HG03025 (cell line): ENCODE data around the gene CENPU.
"Not testable (repeated sequence)": the region's sequence is repeated elsewhere in the genome, so short reads cannot be mapped to it uniquely, and the experiment has no call there.

ENCODE experiments used
- ATAC-seq: cut with Tn5 transposase; IDR thresholded peaks from one replicate; pipeline ENCODE4 v1.9.1; 2021; ENCODE audit warnings: mild to moderate bottlenecking, moderate library complexity; ENCODE audit not compliant: unreplicated experiment, low FRiP score

Gene CENPU

DNA sequence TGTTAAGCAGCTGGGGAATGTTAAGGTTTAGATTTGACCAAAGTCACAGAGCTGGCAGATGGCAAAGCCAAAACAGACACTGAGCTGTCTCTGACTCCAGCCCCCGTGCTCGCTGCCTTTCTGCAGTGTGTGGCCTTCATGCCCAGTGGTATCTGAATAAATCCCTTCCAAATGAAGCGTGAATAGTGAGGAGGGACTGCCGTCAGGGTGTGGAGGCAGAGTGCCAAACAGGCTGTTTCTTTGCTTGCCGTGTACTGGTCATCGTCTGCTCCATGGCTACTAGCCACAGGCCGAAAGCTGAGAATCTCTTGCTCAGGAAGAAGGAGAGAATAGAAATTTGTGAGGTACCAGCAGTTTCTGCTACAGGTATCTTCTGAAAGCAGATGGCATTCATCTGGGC is 64.6 kb downstream of the CENPU start:
- no peak for ATAC-seq

DNA sequence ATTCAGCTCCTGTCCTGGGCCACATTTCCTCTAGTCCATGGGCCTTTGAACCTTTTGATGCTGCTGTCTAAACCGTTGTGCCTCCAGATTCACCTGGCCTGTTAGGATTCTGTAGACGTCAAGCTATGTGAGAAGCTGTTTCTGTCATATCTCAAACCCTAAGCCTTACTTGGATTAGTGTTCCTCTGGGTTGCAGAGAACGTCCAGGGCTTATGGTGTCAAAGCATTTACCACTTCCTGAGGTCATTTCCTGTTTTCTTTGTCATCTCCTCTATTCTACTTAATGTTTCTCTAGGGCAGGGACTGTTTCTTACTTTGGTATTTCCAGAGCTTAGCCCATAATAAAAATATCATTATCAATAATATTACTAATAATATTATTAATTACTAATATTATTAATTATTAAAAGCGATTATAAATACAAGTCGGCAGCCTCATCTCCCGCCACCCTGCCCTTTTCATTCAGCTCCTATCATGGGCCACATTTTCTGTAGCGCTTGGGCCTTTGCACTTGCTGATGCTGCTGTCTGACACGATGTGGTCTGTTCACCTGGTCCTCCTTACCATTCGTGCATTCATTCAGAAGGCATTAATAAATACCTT is 65.3 kb downstream of the CENPU start:
- ATAC-seq = no peak

DNA sequence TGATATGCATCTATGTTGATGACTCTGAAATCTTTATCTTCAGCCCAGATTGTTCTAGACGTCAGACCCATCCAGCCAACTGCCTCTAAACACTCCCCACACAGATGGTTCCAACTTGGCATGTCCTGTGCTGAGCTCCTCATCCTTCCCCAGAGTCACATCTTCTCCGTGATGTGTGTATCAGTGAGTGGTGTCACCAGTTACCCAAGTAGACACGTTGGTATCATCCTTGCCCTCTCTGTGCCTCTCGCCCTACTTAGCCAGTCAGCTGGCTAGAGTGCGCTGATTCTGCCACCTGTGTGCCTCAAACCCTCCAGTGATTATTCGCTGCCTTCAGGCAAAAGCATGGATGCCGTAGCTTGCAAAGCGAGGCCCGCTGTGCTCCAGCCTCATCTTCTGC is 65.8 kb downstream of the CENPU start:
- no peak for ATAC-seq

DNA sequence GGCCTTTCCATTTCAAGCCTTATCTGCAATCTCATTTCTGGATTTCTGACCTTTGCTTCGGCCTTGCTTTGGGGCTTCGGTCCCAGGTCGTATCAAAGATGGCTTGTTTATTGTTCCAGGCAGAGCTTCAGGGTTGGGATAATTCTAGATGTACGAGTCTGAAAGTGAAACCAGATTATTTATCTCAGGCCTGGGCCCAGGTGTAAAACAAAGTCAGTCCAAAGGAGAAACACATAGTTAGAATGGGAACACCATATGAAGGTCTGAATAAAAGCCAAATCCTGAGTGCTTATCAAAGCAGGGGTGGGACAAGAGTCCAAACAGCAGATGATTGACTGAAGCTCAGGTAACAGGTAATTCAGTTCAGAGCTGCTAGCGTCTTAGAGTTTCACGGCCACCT is 67.2 kb downstream of the CENPU start:
- ATAC-seq = no peak

DNA sequence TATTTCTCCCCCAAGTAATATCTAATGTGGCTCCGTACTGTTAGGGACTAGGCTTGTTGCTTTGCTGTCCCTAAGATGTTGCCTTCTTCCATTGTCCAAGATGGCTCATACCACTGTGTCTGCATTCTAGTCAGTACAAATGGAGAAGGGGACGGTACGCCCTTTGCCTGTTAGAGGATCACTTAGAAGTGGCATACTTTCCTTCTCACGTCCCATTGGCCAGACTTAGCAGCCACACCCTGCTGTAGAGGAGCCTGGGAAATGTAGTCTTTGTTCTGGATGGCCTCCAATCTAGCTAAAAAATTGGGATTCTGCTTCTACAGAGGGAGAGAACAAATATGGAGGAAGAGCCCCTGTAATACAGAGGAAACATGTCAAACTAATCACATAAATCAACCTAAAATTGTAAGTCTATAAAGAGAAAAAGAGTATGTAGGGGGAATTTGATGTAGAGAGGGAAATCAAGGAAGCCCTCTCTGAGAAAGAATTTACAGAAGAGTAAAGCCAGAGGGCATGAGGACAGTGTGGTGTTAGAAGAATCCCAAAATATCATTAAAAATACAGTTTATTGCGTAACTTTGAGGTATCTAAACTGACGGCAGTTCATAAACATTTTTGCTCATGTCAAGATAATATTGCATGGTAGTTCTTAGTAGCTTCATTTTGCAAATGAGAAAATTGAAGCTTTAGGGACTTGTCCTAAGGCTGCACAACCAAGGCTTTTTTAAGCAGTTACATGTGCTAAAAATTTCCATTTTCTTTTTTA is 69.3 kb downstream of the CENPU start:
- ATAC-seq = no peak

DNA sequence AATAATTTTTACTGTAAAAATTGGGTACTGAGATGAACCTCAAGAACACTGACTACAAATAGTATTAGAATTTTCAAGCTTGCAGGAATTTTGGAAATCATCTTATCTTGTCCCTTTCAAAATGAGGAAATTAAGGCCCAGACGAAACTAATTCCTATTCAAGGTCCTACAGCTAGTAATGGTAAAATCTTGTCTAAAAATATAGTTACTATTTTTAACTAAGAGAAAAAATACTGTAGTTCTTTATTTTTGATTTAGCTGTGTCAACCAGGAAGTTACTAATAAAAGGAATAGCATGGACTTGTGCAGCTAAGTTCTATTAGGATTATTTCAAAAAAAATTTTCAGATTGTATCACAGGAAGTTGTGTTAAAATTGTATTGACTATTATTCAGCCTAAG is 71.7 kb downstream of the CENPU start:
- ATAC-seq = no peak

DNA sequence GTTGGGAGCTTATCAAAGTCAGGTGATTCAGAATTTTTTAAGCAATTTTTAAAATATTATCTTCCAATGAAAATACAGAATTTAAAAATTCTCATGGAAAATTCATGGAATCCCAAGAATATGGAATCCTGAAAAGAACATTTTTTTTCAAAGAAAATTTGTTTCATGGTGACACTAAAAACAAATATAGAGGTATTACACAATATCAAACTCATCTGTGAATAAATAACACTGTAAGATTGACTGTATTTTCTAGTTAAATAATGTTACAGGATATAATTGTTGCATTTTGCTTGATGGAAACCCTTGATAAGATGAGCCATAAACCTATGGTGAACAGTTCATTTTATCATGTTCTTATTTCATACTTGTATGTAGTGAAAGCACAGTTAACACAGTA is 72.9 kb downstream of the CENPU start:
- no peak for ATAC-seq

DNA sequence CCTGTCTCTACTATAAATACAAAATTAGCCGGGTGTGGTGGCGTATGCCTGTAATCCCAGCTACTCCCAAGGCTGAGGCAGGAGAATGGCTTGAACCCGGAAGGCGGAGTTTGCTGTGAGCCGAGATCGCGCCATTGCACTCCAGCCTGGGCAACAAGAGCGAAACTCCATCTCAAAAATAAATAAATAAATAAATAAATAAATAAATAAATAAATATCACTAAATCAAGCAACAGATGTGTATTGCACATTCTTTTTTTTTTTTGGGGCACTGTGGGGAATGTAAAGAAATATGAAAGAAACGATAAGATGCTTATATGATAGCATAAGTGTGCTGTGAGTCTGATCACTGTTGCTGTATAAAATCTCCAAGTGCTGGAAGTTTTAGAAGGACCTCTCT is 76.1 kb downstream of the CENPU start:
- ATAC-seq = not testable (repeated sequence)

DNA sequence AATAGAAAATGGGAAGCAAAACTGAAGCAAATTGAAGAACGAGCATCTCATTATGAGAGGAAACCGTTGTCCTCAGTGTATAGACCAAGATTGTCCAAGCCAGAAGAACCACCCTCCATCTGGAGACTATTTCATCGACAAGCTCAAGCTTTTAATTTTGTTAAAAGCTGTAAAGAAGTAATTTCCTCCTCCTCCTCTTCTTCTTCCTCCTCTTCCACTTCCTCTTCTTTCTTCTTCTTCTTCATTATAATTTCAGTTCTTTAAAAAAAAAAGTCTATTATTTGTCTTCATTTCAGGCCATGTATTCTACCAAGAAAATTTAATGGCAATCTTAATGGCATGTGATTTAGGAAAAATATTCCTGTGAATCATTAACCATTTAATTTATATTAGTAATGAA is 76.8 kb downstream of the CENPU start:
- ATAC-seq = no peak

DNA sequence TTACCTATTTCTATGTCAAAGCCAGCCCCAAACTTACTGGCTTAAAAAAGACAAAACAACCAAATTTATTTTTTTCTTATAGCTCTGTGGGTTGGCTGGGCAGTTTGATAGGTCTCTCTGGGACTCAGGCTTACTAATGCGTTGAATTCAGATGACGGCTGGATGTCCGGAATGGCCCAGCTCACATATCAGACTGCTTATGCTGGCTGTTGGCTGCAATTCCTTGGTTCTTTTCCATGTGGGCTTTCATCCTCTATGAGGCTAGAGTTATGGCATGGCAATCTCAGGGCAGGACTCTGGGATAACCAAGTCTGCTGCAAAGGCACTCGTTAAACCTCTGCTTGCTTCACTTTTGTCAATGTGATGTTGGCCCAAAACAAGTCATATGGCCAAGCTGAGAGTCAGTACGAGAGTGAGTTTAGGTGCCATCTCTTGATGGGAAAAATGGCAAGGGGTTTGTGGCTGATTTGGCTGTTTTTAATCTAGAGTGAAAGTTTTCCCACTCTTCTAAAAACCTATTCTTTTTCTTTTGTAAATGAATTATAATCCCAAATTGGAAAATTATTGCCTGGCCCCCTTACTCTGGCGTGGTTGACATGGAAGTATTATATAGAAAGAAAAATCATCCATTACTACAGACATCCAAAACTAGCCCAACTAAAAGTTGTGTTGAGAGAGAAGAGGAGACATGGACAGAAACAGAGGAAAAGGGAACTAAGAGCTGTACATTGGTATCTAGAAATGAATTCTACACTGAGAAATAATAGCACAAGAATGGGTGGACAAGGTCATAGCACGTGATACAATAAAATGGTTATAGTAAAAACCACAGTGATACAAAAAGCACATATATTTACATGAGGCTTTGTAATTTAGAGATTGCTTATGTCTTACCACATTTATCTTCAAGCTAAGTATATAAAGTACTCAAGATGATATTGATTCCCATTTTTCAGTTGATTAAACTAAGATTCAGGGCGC is 77.7 kb downstream of the CENPU start:
- ATAC-seq = no peak

DNA sequence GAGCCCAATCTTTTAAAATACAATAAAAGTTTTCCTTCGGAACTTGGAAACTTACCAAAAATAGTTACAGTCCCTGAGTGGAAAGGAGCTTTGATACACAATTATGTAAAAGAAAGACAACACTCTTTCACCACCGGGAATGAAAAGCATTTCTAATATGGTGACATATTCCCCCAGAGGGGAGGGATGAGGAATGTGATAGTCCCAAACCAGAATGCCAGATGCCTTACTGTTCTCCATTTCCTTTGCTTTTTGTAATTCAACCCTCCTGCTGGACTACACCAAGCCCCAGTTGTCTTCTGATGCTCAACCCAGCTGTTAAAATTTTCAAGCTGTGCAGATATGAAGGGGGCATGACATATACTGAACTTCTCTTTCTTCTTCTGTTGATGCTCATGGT is 80.2 kb downstream of the CENPU start:
- ATAC-seq = no peak

DNA sequence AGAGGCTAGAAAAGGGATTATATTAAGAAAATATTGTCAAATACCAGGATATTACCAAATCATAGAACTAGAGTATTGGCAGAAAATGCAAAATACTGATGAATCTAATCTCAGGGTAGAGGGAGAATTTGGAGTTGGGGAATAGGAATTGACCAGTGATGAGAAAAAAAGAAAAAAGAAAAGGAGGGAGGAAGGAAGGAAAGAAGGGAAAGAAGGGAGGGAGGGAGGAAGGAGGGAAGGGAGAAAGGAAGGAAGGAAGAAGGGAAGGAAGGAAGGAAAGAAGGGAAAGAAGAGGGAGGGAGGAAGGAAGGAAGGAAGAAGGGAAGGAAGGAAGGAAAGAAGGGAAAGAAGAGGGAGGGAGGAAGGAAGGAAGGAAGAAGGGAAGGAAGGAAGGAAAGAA is 81.2 kb downstream of the CENPU start:
- not testable (repeated sequence) for ATAC-seq

DNA sequence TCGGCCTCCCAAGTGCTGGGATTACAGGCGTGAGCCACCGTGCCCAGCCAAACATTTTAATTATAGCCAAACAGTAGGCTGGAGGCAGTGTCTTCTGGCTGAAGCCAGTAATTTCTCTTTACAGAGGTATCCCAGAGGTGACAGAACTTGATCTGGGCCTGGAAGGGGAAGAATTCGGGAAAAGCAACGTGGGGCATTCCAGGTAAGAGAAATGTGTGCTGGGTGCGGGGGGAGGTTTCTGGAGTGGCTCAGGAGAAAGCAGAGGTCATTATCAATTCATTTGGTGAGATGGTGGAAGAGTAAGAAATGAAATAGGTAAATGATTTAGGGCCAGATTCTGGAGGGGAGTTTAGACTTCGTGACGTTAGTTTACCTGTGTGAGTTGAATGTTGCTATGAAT is 82.0 kb downstream of the CENPU start:
- ATAC-seq = no peak

DNA sequence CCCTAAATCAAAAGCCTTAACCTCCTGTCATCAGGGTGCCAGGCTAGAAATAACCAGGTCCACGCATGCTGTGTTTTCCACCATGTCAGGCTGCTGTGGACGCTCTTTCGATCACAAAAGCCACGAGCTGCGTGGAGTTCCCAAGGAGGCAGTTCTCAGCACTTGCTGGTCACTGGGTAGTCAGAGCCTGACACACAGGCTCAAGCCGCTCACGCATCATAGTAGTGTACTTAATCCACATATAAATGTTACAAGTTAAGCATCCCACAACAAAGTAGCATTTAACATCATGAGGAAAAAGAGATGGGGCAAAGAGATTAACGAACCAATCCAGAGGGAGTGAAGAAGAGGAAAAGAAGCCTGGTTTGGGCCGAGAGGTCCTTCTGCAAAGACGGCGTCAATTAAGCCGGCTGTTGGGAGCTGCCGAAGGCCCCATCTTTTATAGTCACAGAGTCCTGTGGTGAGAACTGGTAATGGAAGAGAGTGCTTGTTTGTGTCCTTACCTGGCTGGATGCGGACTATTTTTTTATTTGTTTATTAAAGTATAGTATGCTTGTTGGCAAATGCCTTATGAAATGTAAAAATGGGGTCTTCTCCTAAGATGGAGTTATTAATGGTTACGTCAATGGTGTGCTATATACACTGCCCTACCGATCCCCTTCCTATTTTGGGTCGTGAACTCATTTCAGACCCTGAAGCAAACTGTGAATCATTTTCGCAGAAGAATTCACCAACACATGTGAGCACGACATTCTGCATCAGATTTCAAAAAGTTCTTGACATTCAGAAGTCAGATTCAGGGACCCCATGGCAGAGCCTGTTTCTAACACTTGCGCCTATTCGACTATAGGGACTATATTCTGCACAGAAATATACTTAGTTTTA is 83.7 kb downstream of the CENPU start:
- peak; percentile 21 for ATAC-seq

DNA sequence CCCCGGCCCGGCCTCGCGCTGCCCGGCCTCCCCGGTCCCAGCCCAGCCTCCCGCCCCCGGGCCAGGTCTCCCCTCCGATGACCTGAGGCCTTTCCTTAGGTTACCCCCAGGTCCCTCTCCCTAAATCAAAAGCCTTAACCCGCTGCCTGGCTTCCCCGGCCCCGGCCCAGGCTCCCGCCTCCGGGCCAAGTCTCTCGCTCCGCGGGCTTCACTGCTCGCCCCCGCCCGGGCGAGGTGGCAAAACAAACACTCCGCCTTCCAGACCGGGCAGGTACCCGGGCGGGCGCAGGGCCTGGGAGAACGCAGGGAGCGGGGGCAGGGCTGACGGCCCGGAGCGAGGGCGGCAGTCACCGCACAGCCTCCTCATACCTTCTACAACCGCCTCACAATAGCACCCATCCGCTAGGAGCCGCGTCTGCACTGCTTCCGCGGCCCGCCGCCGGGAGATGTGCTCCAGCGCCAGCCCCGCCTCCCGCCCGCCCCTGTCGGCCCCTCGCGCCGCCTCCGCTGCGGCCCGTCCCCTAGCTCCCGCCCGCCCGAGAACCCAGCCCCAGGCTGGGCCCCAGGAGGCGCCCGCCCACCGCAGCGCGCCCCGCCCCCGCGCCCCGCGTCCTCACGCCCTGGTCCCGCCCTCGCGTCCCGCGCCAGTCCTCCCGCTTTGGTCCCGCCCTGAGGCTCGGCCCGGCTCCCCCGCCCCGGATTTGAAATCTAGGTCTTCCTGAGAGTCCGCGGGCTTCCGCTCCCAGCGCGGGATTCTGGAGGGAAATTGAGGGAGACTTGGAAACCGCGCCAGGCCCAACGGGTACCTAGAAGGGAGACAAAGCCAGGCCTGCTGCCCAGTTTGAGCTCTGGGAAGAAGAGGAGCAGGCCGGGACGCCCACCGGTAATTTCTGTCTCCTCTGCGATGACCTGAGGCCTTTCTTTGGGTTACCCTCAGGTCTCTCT is 84.6 kb downstream of the CENPU start, which contains the start of the genes CASP3 and PRIMPOL:
TSS of gene CASP3 (minus strand) at position 422 of the 945 bp plus-strand sequence. CDS start 10,994 bp downstream, outside the sequence.
TSS of gene PRIMPOL (plus strand) at position 713 of the 945 bp plus-strand sequence. CDS start 7,403 bp downstream, outside the sequence.
- ATAC-seq = peak; percentile 70

DNA sequence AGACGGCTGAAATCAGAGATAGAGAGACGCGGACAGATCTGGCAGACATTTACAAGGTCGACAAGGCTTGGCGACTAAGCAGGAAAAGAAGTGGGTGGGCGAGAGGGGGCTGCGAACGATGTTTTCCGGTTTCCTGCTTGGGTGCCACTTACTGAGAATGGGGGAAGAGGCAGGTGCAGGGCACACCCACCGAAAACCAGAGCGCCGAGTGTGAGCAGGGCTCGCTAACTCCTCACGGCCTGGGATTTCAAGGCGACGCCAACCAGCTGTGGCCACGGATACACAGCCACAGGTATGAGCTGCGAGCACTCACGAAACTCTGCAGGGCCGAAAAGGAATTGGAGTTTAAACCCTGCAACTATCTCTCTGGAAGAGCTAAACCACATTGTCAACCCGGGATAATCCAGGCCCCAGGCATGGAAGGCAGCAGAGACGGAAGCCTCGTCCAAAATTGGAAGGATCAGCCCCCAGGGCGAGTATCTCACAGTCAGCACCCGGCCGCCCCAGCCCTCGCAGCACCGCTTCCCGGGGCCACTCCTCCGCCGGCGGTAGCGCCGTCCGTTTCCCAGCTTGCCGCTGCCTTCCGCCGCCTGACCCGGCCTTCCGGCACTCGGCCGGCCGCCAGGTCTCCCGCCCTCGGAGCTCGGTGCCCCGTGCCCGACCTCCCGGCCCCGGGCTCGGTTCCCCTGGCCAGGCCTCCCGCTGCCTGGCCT is 85.4 kb downstream of the CENPU start:
- peak; percentile 31 for ATAC-seq

DNA sequence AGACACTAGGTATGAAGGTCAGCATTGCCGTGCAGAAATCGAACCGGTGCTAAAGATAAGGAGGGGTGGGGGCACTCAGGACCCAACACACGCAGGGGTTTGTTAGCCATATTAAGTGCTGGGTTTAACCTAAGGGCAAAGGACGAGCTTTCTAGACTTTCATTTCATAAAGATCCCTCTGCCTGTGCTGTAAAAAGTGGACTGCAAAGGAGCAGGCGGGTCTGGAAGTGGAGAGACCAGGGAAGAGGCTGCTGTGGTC is 85.9 kb downstream of the CENPU start:
- ATAC-seq = no peak

DNA sequence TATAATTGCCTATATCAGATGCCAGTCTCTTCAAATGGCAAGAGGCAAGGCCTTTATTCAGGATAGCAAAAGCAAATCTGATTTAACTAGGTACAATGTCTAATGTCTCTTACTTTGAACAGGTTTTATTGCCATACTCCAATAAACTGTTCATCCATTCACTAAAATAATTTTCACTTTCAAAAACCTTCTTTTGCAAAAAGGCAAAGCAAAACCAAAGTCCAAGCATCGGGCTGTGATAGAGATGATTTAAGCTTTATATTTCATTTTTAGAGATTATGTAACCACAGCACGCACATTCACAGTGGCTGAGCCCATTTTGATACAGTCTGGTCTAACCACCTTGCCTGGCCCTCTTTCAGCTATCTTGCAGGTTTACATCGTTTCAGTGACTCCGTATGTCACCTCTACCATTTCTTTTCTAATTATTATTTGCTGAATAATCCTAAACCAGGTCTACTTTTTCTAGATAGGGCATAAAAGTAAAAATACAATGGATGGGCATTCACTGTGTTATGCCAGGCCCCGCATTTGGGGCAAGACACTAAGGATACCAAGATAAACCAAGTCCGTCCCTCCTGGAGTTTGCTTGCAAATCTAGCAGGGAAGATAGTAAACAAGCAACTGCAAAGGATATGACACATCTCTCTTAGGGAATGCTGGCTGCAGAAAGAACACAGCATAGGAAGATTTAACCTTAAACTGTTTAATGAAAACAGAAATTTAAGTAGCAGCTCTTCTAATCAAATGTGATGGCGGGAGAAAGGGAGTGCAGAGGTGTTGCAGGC is 86.4 kb downstream of the CENPU start:
- no peak for ATAC-seq
